Body of pancreas (tissue), 4 donors: ENCODE data around the gene HOTAIR.

Source experiments
- POLR2A ChIP-seq, 3 donors: fragments of 450-650 bp; IDR thresholded peaks; one replicate each; pipeline ENCODE4 v1.6.1; 2016; ENCODE audit warnings: antibody characterized with exemption in 3 of 3, mild to moderate bottlenecking in 2 of 3
- TF ChIP-seq, protein P1 (sequence below), 7 experiments: fragments of 450-650 bp in 4 of 7; fragments of 200-600 bp in 3 of 7; sonication (generic) in 3 of 7; IDR thresholded peaks; one replicate each; pipeline ENCODE4 v1.5.1; 2016 to 2019; ENCODE audit warnings: antibody characterized with exemption in 7 of 7

DNA sequence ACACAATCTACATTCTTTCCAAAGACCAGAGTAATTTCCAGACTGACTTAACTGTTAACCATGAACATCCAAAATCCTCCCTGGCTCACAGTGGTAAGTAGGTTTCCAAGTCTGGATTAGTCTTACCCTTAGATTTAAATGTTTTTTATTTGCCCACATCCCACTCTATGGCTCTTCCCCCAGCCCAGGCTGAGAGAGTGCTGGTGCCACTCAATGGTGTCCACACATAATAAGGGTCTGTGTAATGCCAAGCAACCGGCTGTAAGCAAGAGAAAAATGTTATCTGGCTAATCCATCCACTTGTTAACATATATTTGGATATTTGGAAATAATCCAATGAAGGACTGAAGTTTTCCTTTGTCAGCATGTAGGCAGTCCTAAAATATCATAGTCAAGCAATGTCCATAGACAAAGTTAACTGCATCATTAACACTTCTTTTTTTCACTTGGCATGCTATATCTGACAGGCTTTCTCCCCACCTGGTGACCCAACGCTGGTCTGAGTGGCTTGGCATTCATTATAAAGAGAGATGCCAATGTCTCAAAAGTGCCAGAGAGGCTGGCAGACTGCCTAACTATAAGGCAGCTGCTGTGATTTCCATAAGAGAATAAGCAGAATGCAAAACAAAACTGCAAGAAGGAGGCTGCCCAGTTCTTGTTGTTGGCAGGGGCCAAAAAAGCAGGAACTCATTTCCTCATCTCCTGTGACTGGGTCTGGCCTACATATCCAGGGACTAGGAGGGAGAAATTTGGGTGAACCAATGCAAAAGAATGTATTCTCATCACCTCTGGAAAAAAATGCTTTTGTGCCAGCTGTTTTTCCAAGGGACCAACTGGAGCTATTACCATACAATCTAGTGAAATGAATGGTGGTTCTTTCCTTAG is 50.0 kb downstream of the HOTAIR start:
- TF ChIP-seq, protein P1, sequence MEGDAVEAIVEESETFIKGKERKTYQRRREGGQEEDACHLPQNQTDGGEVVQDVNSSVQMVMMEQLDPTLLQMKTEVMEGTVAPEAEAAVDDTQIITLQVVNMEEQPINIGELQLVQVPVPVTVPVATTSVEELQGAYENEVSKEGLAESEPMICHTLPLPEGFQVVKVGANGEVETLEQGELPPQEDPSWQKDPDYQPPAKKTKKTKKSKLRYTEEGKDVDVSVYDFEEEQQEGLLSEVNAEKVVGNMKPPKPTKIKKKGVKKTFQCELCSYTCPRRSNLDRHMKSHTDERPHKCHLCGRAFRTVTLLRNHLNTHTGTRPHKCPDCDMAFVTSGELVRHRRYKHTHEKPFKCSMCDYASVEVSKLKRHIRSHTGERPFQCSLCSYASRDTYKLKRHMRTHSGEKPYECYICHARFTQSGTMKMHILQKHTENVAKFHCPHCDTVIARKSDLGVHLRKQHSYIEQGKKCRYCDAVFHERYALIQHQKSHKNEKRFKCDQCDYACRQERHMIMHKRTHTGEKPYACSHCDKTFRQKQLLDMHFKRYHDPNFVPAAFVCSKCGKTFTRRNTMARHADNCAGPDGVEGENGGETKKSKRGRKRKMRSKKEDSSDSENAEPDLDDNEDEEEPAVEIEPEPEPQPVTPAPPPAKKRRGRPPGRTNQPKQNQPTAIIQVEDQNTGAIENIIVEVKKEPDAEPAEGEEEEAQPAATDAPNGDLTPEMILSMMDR (IDR thresholded peaks at IDR 0.05), result no peak
- TF ChIP-seq POLR2A (IDR thresholded peaks at IDR 0.05), result no peak
